GM19463 (cell line): ENCODE data around the gene SLC17A7.
"Not testable (repeated sequence)": the region's sequence is repeated elsewhere in the genome, so short reads cannot be mapped to it uniquely, and the experiment has no call there.

ENCODE experiments used
- ATAC-seq: cut with Tn5 transposase; IDR thresholded peaks from one replicate; pipeline ENCODE4 v1.9.1; 2021; ENCODE audit warnings: mild to moderate bottlenecking, moderate library complexity; ENCODE audit not compliant: unreplicated experiment

SLC17A7 gene

DNA sequence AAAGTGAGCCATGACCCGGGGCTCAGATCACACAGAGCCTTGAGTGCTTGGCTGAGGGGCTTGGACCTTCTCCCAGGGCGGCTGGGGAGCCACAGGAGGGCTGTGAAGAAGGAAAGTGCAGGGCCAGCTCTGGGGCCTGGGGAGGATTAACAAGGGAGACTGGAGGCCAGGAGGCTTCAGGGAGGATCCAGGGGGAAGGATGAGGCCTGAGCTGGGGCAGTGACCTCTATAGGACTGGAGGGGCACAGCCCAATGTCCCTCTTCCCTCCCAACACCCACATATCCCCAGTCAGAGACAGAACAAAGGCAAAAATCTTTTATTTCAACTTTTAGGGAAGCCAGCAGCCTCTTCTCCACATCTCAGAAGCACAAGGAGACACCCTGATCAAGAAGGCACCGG lies 4.7 kb upstream of the SLC17A7 start:
- ATAC-seq: no peak

- ATAC-seq: not testable (repeated sequence)
These were observed 2.9 kb upstream of the SLC17A7 start for GRCh38 chr19:49444100-49444700.

- peak; percentile 82 for ATAC-seq
These were observed 2.2 kb upstream of the SLC17A7 start for GRCh38 chr19:49443366-49444099.

DNA sequence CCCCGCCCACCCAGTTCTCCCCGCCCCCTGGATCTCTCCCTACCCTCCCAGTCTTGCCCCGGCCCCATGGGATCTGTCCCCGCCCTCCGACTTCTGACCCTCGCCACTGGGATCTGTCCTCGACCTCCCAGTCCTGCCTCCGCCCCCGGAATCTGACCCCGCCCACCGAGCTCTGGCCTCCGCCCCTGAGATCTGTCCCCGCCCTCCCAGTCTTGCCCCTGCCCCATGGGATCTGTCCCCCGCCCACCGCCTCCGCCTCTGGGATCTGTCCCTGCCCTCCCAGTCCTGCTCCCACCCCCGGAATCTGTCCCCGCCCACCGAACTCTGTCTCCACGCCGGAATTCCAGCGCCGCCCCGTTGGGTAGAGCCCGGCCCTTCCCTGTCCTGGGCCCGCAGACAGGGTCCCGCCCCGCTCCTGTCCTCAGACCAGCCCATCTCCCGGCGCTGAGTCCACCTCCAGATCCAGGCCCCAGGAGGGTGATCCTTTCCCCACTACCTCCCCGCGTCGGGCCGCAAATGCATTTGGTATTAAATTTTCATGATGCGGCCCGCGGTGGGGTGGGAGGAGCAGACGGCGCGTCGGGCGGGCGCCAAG lies 1.5 kb upstream of the SLC17A7 start:
- peak; percentile 16 for ATAC-seq

DNA sequence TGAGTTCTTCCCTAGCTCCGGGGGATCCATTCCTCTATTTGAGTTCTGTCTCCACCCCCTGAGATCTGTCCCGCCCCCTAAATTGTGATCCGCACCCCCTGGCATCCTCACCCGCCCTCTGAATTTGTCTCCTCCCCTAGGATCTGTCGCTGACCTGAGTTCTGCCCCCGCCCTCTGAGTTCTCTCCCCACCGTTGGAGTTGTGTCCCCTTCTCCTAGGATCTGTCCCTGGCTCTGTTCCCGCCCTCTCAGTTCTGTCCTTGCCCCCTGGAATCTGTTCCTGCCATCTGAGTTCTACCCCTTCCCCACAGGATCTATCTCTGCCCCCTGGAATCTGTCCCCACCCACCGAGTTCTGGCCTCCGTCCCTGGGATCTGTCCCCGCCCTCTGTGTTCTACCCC lies 1.0 kb upstream of the SLC17A7 start:
- ATAC-seq: no peak

- ATAC-seq: no peak
These were observed 628 bp upstream of the SLC17A7 start for GRCh38 chr19:49441960-49442350.

DNA sequence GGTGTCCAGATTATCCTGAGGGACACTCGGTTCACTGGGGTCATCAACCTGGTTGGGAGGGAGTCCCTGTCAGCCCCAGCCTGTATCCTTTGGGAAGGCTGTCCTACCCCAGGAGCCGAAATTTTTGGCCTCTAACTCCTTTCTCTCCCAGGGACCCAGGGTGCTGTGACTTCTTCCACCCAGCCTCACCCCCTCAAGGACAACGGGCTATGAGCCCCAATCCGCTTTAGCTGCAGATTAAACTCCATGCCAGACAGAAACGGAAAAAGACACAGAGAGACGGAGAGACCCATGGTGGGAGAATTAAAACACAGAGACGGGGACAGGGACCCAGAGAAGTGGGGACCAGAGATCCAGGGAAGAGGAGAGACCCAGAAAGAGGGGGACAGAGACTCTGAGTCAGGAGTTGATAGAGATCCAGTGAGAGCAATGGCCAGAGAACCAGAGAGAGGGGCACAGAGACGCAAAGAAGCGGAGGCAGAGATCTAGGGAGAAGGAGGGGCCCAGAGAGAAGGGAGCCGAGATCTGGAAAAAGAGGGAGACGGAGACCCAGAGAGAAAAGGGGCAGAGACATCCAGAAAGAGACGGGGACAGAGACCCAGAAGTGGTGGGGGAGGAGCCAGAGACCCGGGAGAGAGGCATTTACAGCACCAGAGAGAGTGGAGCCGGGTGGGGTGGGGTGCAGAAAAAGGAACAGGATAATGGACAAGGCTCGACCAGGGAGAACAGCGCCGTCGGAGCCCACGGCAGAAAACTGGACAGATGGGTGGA lies 703 bp downstream of the SLC17A7 start:
- no peak for ATAC-seq

DNA sequence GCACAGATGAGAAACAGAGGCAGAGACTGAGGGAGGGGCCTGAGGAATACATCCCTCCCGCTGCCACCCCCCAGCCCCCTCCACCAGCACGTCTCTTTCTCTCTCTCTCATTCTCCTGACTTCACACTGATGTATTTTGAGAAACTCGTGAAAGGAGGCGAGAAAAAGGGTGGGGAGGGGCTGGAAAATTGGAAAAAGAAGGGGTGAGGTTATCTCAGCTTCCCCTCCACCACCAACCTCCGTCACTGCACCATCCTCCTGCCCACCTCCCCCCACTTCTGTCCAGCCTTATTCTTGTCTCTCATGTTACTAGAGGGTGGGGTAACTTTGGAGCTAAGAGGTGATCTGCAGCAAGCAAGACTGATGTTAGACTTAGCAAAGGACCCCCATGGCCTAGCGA lies 1.5 kb downstream of the SLC17A7 start:
- ATAC-seq: no peak

- no peak for ATAC-seq
These were observed 3.1 kb downstream of the SLC17A7 start for GRCh38 chr19:49438261-49438660.

GRCh38 chr19:49437231-49437630 lies 4.1 kb downstream of the SLC17A7 start:
- no peak for ATAC-seq

DNA sequence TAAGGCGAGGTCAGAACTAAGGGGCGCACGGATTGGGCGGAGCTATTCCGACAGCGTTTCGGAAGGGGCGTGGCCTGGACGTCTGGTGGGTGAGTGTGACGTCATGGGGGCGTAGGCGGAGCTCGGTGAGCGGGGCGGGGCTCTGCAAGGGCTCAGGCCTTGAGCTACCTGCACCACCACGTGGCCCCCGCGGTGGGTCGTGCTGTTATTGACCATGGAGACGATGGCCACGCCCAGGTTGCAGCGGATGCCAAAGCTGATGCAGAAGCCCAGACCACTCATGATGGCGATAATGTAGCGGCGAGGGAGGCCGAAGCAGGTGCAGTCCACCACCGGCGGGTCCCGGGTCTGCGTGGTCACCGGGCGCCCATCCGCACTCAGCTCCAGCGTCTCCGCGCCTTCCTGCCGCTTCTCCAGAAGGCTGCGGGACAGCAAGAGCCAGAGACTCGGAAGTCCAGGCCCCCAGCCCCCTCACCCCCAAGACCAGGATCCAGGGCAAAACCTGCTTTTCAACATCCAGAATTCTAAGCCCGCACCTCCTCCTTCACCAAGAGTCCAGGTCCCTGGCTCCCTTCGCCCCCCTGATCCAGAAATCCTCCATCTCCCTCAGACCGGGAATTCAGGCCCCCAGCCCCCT lies 4.8 kb downstream of the SLC17A7 start:
- no peak for ATAC-seq

GRCh38 chr19:49435670-49436069 lies 5.7 kb downstream of the SLC17A7 start:
- no peak for ATAC-seq

GRCh38 chr19:49434907-49435583 lies 6.3 kb downstream of the SLC17A7 start:
- ATAC-seq: no peak

- no peak for ATAC-seq
These were observed 8.0 kb downstream of the SLC17A7 start for GRCh38 chr19:49433240-49433901.

- ATAC-seq: no peak
These were observed 8.9 kb downstream of the SLC17A7 start for GRCh38 chr19:49432141-49433073.

DNA sequence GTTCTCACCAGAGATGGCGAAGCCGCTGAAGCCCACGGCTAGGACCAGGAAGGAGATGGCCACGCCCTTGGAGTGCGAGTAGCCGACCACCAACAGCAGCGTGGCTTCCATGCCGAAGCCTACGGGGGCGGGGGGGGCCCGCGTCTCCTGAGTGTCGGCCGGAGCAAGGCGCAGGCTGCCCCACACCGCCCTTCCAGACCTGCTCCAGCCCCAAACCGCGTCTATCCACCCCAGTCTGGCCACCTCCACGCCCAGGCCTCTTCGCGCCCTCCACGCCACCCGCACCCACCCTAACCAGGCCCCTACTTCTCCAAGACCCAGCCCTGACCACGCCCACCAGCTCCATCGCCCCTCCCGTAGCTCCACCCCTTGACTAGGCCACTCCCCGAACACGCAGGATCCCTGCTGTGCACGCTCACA lies 10.0 kb downstream of the SLC17A7 start:
- ATAC-seq: no peak

DNA sequence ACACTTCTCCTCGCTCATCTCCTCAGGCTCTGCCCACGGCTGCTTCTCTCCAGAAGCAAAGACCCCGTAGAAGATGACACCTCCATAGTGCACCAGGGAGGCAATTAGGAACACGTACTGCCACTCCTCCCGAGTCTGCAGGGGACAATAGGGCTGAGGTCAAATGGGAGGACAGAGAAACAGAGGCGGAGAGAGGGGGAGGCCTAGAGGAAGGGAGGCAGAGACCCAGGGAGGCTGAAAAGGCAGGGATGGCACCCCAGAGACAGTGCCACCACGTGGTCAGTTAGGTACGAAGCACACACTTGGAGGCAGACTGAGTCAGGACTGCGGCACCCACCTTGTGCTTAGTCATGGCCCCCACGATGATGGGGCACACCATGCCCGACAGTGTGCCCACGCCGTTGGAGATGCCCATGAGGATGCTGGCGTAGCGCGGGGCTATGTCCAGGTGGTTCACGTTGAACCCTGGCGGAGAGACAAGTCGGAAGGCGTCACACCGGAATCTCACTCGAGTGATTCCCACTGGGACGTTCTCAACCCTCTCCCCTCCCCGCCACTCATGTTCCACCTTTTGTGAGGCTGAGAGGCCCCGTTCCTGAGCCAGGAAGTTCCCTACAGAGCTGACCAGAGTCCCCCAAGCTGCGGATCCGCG lies 10.5 kb downstream of the SLC17A7 start:
- no peak for ATAC-seq

- no peak for ATAC-seq
These were observed 11.1 kb downstream of the SLC17A7 start for GRCh38 chr19:49430172-49430677.
